Measurements from ENCODE around the gene PREX1.
"Not testable (repeated sequence)": the region's sequence is repeated elsewhere in the genome, so short reads cannot be mapped to it uniquely, and the experiment has no call there.

Gene PREX1

DNA sequence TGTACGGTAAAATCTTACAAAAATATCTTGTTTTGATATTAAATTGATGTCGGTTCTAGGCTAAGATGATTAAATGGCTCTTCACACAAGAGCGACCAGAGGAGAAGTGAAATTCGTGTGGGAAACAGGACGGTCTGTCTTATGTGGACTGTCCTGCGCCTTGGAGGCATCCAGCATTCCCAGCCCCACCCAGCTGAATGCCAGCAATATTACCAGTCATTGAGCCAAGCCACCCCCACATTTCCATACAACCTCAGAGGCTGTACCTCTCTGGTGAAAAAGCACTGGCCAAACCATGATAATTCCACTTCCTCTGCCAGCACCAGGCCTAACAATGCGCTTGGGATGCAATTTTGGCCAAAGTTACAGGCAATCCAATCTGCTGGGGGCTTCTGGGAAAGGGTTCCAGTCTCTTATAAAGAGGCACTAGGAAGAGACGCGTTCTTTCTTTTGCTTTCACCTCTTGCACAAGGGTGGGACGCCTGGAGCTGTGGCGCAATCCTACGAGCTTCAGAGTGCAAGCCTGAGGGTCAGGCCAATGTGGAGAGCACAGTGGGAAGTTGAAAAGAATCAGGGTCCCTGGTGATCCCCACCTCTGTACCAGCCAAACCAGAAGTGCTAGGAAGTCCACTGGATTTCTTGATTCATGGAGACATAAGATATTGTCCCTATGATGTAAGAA is 213.1 kb downstream of the PREX1 start:
- DNase-seq = no peak

DNA sequence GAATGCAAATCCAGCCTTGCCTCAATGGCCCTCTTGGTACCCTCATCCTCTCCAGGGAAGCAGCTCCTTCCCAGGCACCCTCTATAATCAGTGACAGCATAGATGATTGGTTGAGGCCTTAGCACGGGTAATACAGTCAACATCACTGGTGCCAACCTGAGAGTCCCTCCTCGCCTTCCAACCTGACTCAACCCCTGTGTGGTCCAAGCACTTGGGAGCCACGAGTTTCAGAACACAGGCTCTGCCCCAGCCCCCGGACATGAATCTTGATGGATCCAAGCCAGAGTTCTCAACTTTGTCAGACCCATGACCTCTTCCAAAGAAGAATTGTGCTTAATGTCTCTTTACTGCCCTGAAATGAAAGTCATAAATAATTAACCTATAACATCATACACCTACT is 213.9 kb downstream of the PREX1 start:
- DNase-seq = no peak

DNA sequence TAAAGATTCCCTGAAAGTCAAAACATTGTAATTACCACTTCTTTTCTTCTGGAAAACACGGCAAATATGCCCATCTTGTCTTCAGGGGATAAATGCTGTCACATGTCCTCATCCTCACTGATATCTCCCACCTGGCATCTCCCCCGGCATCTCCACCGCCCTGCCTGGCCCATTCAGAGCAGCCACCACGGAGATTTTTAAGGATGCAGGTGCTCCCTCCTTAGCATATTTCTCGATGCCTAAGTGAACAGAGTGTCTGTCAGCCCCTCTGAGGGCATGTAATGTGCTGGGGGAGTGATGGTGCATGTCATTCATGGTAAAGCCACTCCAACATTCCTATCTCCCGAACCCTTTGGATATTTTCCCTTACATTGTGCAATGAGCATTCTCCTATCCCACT is 215.5 kb downstream of the PREX1 start:
- no peak for DNase-seq

DNA sequence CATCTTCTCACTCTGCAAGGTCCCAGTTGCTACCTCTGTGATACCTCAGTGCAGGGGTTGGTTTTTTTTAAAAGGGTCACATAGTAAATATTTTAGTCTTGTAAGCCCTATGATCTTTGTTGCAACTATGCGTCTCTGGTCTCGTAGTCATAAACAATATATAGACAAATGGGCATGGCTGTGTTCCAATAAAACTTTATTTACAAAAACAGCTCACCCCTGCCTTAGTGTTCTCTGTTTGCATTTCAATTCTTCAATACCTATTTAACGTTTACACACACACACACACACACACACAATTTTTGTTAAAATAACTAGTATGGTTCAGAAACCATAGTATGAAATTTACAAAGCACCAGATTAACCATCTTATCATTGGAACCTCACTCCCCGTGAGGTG is 216.8 kb downstream of the PREX1 start:
- no peak for DNase-seq

DNA sequence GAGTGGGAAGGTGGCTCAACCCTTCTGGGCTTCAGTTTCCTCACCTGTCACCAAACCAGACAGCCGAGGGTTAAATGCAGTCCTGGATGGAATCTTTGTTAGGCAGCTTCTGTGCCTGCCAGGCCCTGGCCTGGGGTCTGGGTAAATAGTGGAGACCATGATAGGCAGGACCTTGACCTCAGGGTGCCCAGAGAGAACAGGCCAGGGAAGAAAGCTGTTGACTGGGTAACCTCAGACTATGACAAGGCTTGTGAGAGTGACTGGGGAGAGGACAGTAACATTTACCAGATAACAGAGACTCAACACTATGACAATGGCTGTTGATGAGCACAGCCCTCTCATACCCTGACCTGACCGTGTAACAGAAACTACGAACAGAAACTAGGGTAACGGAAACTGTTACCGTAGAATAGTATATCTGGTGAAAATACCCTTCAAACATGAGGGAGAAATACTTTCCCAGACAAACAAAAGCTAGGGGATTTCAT is 218.3 kb downstream of the PREX1 start:
- DNase-seq = no peak

DNA sequence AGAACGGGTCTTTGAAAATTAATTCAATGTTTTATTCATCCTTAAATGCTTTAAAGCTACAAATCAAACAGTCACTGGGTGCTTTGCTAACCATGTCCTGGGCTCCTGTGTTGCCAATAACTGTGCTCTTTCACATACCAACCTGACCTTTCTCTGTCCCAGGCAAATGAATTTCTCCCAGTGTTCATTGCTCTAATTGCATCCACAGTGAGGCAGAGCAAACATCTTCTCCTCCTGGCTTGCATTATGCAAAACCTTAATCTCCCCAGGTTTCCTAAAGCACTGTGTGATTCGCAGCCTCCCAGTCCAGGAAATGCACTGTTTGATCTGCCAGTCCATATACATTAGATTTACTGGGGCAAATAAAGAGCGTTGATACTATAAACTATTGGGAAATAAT is 219.0 kb downstream of the PREX1 start:
- no peak for DNase-seq

DNA sequence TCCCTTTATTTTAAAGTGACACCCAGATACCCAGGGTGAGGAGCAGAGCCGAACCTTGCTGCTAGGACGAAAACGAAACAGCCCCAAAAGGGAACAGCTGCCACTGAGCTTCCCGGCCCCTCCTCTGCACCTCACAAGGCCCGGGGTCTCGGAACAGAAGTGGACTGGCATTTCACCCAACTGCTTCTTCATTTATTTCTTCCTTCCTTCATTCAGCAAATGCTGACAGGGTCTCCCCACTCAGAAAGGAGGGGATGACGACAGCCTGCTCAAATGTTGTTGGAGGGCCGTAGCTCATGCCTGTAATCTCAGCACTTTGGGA is 220.3 kb downstream of the PREX1 start:
- no peak for DNase-seq

DNA sequence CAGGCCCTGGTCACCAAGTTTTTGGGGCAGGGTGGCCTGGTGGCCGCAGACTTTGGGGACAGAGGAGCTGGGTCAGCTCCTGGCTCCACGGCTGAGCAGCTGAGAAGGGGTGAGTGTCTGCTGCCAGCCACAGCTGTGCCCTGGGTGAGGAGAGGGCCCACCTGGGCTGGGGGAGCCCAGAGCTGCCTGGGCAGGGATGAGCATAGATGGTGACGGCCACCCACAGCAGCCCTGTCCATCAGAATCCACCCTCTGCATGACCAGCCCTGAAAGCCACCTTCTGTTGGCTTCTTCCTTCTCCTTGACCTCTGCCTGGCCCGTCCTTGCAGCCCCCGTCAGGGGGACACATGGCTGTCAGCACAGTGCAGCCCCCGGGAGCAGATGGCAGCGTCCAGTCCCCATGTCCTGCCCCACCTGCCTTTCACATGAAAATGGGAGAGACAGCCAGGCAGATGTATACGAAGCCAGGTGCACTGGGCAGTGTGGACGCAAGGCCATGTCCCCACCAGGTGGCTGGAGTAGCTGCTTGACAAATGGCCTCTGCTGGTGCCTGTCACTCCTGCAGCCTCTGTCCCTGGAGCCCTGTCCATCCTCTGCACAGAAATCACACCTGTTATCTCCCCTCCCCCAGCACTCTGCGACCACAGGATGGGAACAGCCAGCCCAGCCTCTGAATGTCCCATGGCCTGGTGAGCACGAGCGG is 220.8 kb downstream of the PREX1 start:
- DNase-seq = no peak

DNA sequence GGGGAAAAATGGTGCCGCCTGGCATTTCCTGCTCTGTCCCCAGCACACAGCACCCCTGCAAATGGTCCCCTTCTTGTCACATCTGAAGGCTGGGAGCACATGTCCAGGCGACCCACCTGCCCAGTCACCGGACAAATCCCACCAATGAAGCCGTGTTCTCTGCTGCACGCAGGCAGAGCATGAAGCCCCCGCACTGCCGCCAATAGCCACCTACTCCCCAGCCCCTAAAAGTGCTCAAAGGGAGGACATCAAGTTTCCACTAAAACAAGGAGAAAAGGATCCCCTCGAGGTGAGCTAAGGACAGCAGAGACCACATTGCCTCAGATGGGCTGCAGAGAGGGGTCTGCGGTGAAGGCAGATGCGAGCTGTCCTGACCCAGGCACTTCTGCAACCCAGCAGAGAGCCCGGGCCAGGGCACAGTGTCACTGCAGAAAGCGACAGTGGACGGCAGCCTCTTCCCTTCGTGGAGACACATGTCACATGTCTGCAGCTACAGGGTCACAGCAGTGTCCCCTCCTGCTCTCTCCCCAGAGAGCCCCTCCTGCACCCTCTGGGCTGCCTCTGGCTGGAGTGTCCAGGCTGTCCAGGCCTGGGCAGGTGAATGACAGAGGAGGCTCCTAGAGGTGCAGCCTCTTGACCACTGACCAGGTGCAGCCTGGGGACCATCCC is 221.5 kb downstream of the PREX1 start:
- DNase-seq = no peak

DNA sequence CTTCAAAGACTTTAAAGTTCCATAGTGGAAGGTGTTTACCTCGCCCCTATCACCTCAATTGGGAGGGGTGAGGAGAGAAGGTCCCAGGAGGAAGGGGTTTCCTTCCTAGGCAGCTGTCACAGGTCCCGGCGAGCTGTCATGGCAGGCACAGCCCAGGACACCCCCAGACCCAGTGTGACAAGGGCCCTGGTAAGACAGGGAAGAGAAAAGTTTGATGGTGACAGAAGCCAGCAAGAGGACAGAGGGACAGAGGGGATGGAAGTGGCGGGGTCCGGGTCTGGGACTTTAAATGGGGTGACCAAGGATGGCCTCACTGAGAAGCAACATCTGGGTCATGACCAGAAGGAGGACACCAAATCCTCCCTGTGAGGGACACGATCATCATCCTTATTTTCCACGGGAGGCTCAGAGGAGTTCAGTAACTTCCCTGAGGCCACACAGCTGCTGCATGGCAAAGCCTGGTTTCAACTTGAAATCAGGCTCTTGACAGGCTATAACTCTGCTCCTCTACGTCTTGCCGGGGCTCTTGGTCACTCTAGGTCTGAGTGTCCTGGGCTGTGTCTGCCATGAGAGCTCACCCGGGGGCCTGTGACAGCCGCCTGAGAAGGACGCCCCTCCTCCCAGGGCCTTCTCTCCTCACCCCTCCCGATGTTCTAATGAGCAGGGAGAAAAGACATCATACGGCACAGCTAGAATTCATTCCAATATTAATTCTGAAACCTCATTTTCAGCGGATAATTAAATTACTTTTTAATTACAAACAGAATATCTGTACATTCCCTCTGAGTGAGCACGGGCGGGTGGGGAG is 222.2 kb downstream of the PREX1 start:
- no peak for DNase-seq

DNA sequence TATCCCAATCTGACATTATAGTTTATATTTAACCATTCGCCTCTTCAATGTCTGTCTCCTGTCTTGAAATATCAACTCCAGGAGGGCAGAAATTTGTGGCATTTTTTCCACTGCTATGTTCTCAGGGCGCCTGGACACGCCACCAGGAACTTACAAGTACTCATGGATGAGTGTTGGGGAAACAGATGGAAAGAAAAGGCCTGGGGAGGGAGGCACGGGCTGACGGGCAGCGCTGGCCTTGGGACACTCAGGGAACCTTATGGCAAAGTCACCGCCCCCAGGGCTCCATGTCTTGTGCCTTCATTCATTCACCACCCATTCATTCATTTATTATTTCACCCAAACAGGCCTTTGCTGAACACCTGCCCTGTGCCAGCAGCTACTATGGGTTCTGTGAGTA is 222.9 kb downstream of the PREX1 start:
- no peak for DNase-seq

DNA sequence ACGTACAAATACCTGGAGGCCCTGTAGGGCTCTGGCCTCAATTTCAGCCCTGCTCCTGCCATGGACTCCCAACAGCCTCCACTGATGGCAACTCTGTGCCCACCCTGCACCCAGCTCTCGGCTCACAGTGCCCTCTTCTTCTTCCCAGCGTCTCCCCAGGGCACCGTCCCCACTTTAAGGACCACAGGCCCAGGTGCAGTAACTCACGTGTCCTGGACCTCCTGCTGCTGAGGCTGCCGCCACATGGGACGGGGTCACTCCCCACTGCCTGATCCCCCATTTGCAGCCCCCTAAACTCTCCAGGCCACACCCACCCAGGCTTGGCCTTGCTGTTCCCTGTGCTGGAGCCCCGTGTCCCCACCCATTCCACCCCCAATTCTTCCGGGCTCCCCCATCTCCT is 223.4 kb downstream of the PREX1 start:
- no peak for DNase-seq

DNA sequence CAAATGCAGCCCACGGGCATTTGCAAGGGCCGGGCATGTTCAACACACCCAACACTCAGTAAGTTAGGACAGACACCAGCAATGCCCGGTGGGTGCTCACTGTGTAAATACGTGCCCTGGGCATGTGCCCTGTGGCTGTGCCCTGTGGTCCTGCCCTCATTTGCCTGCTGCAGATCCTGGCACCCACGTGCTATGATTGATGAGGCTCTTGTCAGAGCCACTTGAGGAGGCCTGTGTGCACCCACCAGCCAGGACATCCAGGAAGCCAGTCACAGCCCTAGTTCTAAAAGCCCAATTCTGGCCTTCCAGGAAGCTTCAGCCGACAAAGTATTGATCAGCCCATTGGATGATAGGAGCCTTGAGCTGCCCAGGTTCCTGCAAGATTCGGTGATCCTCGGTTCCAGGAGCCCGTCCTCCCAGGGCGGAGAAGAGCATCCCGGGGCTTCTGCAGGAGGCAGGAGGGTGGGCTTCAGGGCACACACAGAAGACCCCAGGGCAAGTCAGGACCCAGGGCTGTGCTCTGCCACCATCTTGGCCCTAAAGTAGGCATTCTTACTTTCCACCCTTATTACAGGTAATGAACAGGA is 223.9 kb downstream of the PREX1 start:
- DNase-seq = no peak

DNA sequence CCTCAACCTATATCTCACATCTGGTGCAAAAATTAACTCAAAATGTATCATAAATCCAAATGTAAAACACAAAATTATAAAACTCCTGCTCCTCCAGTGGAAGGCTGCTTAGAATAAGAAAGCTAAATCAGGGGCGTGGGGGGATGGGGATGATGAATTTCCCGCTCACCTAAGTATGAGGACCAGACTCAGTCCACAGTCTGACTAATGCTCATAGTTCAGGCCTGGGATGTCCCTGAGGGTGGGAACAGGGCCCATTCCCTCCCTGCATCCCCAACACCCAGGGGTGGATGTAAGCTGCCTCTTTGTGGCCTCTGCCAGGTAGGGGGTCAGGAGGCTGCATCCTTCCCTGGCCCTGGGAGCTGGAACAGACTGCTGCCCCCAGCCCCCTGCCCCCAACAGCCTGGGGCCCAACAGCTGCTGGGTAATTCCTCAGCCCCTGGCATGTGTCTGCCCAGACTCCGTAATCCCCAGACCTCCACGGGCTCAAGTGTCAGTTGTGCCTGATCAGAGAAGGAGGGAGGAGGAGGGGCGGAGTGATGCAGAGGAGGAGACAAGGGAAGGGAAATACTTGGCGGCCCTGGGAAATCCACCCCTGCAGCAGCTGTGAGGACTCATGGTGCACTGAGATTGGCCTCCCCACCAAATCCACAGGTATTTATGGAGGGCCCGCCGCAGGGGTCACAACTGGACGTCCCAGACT is 224.5 kb downstream of the PREX1 start:
- no peak for DNase-seq

DNA sequence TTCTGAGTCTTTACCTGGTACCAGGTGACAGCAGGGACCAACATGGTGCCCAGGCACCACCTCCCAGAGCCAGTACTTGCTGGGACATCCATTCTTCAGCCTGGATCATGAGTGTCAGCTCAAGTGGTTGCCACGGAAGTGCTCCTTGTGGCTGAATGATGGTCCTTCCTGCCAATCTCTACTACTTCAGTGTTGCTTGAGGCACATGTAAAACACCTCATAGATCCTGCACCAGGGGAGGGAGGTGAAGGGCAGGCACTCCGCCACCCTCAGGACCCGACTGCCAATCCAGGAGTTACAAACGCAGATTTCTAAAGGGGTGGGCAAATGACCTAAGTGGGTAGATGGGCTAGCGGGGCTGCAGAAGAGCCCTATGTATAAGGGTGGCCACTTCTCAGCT is 226.0 kb downstream of the PREX1 start:
- no peak for DNase-seq

DNA sequence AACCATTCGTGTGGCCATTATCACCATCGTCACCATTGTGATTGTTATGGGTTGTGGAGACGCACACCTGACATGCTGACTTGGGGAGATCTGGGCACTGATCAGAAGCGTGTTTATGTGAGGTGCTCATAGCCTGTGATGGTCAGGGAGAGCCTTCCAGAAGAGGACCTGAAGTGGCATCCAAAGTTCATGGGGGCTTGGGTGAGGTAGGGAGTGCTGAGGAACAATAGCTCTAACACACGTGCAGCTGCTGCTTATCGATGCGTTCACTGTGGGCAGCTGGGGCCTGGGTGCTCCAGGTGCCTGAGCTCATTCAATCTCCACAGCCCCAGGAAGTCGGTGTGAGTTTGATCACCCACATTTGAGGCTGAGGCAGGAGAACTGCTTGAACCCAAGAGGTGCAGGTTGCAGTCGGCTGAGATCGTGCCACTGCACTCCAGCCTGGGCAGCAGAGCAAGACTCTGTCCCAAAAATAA is 227.3 kb downstream of the PREX1 start:
- DNase-seq = no peak

DNA sequence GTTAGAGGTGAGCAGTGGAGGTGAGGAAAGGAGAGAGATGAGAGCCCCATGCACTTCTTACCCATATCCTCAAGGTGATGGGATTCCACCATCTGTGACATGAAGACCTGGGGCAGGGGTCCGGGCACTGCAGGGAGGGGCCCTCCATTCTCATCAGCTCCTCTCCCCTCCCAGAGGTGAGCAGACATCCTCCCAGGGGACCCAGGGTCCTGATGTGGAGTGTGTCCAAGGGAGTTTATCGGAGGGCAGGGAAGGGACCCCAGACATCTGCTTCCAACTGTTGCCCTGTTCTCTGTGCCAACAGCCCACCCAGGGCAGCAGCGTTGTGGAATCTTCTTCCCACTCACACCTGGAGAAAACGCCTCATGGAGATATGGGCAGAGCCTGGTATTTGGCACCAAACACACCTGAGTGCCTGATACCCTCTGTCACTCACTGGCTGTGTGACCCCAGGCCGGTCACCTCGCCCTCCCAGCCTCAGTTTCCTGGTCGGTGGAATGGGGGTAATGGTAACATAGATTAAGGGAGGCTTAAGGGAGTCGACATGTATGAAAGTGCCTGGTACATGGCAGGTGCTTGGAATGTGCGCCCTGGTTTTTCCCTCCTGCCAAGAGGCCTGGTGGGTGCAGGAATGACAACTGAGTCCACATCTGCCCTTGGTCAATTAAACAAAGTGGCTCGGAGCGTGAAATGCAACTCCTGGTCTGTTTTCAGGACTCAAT is 227.9 kb downstream of the PREX1 start:
- no peak for DNase-seq

DNA sequence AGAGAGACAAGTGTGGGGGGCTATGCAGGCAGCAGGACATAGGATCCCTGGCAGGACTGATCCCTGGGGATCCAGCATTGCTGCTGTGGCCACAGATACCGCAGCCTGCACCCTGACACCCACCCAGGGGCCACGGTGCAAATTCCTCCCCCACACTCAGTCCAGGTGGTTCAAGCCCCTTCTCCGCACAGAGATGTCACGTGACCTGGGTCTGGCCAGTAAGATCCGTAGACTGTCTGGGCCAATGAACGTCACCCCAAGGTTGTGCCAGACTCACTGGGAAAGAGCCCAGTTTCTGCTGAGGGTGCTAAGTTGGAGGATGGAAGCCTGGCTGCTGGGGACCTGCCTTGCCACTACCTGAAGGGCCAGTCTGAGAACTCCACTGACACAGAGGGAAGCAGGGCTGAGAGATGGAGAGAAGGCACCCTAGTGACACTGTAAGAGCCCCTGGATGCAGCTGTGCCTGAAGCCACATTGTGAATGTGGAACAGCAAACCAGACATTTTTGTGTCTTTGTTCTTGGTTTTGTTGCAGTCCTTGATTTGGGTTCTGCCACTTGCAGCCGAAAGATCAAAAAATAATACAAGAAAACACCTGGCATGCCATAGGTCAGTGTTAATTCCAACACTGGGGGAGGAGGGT is 228.6 kb downstream of the PREX1 start:
- no peak for DNase-seq

DNA sequence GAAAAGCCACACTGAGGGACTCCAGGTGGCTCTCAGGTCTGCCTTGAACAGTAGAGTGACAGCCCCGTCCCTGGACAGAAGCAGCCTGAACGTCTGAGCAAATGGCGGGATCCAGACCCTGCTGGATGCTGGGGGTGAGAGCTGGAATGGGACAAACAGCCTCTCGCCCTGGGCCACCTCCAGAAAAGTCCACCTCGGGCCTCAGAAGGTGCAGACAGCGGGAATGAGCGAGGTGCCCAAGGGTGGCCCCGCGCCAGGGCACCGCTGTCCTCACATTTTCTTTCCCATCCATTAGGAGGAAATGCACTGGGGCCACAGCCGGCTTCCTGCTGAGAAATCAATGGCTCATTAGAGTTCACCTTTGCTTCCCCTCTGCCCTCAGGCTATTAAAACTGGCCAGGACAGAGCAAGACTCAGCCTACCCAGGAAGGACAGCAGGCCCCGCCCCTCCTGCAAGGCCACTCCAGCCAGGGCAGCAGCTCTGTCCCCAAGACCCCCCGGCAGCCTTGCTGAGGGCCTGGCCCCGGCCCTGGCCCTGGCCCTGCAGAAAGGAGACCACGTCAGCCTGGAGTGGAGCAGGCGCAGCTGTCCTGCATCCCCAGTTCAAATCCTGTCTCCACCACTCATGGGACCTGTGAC is 229.4 kb downstream of the PREX1 start:
- DNase-seq = not testable (repeated sequence)

DNA sequence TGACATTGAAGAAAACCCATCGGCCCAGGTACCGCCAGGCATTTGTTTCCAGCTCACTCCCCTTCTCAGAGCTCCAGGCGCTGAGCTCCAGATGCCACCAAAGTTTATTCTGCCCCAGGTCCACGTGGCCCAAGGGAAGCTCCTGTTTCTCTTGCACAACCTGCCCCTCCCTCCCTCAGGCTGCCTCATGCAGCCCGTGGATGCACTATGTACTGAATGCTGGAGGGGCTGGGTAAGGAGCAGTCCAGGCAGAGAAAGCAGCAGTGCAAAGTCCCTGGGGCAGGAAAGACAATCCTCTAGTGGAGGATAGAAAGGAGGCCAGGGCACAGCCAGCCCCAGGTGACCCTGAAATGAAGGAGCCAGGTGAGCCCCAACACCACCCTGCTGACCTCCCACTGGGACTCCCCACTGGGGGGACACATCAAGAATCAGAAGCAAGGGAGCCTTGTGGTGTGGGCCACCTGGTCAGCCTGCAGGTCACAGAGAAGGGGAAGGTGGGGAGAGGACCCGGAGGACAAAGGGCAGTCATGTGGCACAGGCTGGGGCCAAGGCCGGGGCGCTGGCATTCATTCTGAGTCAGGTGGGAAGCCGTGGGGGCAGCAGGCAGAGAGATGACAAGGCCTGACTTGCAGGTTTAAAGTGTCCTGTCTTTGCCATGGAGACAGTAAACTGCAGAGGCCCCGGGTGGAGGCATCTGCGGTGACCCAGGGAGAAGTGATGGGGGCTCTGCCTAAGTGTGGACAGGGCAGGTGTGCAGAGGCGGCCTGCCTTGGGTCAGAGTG is 230.1 kb downstream of the PREX1 start:
- DNase-seq = no peak
